ENCODE results near the gene LDLRAD4.

DNA sequence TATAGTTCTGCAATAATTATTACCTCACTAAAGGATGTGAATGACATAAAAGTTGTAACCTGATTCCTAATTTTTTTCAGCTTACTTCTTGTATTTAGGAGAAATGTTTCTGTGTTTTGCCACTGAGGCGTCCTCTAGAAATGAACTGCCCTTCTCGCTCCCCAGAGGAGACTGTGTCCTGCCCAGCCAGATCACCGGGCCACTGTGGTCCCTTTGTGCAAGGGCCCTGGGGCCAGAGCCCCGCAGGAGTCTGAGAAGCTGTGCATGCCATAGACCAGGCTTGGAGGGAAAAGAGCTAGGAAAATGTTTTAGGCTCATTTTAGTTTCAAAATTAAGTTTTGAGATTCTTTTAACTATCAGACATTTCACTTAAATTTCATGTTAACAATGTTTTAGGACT lies 31.1 kb upstream of the LDLRAD4 start:
- TF ChIP-seq POLR2AphosphoS5 (IDR thresholded peaks at IDR 0.05; ENCODE audit: borderline replicate concordance, low read depth, low read length) (no peak), EZH2 (IDR thresholded peaks at IDR 0.05) (no peak)

Measured in SK-N-MC (cell line).